Stimulated activated CD8-positive, alpha-beta memory T cell treated with anti-CD3 and anti-CD28 coated beads, Interleukin-7, amount 100 ng/mL, for 48 hours (primary cell): ENCODE measurements around the gene WBP11.

Experiments
- DNase-seq, 2 donors: peaks; one replicate each; pipeline ENCODE4 v3.0.0-alpha.2; 2020; ENCODE audit warnings: low read depth in 1 of 2; ENCODE audit errors: extremely low read depth in 1 of 2

WBP11 gene

GRCh38 chr12:14803011-14803829, at the start of gene WBP11, which contains the start of gene C12orf60:
TSS of gene WBP11 (minus strand) at chr12:14803478. CDS start at chr12:14801383, 2,095 bp downstream.
TSS of gene C12orf60 (plus strand) at chr12:14803670. CDS start at chr12:14822936, 19,266 bp downstream.
- DNase-seq, result peak; percentile 67 to 88

DNA sequence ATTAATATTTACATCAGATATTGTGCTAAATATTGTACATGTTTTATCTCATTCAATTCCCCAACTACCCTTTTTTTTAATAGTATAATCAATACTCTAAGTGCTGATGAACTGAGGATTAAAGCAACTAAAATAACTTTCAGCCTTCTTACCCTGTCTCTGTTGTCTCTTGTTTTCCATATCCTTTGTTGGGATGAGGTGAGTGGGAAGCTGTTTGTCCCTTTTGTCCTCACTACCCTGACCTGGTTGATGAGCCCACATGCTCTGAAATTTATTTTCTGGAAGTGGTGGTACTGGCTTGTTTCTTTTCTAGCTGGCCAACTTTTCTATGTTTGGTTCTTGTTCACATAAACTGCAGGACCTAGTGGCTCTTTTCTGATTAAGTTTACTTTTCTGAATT, 49.6 kb upstream of the WBP11 start:
- no peak for DNase-seq

DNA sequence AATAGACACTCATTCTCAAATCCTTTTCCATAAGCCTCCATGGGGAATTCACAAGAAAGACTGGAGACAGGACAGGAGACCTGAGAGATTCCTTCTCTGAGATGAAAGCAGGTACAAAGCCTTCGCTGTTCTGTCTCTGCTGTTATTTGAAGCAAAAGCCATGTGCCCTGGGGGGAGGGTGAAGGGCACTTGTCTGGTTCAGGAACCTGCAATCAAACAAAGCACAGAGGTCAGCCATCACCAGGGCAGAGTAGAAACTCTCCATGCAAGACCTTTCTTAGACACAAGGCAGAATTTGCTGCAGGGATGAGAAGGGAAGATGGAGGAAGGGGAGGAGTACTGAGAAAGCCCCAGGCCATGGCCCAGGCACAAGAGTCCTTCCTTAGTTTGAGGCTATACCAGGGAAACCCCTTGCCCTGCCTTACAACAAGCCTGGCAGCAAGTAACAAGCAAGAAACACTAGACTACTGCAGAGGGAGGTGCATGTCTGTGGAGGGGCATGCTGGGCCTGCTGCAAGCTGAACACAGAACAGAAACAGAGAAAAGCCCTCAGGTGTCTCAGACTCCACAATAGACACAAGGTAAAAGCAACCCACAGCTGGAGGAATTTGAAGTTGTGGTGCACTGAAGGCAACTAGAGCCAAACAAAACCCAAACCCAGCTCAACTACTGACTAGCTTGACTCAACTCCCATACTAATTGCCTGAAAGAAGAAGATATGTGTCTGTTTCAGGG, 47.8 kb upstream of the WBP11 start:
- DNase-seq, result no peak

DNA sequence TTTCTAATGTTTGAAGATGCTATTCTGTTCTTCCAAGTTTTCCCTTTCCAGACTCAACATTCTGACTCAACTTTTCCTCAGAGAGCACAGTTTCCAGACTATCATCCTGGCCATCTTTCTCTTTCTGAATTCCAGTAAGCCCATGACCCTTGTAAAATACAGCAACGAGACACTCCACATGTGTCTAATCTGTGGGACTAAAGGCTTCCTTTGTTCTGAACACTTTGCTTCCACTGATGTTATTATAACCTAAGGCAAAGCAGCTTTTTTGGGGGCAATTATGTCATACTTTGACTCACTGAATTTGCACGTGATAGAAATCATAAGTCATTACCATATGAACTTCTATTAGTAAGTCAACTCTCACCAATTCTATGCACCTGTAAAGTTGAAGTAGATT, 46.4 kb upstream of the WBP11 start:
- DNase-seq, result no peak

- no peak for DNase-seq
Observed at GRCh38 chr12:14846876-14847580, 43.8 kb upstream of the WBP11 start.

- no peak for DNase-seq
Observed at GRCh38 chr12:14846042-14846587, 42.8 kb upstream of the WBP11 start.

- DNase-seq, result no peak
Observed at GRCh38 chr12:14845350-14845750, 42.1 kb upstream of the WBP11 start.

- DNase-seq, result no peak
Observed at GRCh38 chr12:14844401-14844800, 41.1 kb upstream of the WBP11 start.

GRCh38 chr12:14843425-14843887, 40.2 kb upstream of the WBP11 start, which contains the start of gene ART4:
TSS of gene ART4 (minus strand) at chr12:14843526. CDS start at chr12:14843113, 413 bp downstream.
- no peak for DNase-seq

DNA sequence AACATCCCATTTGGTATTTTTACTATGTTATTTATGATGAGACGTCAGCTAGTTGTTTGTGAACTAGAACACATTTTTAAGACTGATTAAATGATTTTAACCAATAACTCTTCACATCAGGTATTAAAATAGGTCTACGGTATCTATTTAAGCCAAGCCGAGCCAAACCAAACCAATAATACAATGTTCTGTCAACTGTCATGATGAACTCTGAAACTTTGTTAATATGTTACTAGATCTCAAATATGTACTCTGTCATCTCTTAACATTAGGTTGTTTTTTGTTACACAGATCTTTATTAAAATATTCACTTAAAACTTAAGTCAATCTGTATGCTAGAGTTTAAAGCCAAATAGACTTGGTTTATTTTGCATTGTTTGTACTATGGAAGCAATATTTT, 39.0 kb upstream of the WBP11 start:
- no peak for DNase-seq

GRCh38 chr12:14841761-14842160, 38.5 kb upstream of the WBP11 start:
- DNase-seq, result no peak

- DNase-seq, result no peak
Observed at GRCh38 chr12:14840616-14841015, 37.3 kb upstream of the WBP11 start.

DNA sequence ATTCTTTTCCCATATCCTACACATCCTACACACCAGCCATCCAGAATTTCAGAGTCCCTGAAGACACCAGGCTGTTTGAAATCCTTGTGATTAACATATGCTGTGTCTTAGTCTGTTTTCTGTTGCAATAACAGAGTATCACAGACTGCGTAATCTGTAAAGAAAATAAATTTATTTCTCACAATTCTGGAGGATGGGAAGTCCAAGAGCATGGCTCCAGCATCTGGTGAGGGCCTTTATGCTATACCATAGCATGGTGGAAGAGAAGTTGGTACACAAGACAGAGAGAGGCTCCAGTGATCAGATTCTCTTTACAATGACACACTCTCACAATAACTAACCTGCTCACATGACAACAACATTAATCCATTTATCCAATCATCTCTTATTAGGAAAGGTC, 36.0 kb upstream of the WBP11 start:
- no peak for DNase-seq

GRCh38 chr12:14836336-14837210, 33.3 kb upstream of the WBP11 start:
- no peak for DNase-seq

- DNase-seq, result no peak
Observed at GRCh38 chr12:14834509-14834908, 31.2 kb upstream of the WBP11 start.

DNA sequence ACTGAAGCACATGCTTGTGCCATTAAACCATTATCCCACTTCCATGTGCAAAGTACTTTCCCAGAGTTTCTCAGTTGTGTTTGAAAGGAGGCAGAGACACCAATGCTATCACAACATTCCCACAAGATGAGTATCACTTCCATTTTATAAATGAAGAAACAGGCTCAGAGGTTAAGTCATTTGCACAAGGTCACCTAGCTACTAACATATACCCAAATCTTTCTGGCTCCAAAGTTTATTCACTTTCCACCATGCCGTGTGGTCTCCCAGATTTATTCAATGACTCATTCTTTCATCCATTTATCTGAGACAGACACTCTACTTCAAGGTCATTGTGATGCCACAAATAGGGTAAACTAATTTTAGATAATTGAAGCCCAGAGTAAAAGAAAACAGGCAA, 30.7 kb upstream of the WBP11 start:
- no peak for DNase-seq

- DNase-seq, result no peak
Observed at GRCh38 chr12:14833336-14833735, 30.1 kb upstream of the WBP11 start.

GRCh38 chr12:14828892-14829291, 25.6 kb upstream of the WBP11 start:
- no peak for DNase-seq

DNA sequence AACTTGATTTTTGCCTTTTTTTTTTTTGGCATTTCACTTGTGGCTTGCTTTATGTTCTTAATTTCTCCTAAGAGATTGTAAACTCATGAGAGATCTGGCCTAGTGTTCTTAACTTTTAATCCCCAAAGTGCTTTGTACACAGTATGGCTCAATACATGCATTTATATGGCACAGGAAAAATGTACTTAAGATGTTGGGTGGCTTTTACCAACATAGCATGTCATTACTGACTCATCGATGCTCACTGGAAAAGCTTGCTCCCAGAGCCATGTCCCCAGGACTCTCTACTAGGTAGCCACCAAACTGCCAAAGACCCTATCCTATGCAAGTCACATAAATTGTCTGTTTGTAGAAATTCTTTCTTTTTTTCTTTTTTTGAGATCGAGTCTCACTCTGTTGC, 23.8 kb upstream of the WBP11 start:
- DNase-seq, result no peak

DNA sequence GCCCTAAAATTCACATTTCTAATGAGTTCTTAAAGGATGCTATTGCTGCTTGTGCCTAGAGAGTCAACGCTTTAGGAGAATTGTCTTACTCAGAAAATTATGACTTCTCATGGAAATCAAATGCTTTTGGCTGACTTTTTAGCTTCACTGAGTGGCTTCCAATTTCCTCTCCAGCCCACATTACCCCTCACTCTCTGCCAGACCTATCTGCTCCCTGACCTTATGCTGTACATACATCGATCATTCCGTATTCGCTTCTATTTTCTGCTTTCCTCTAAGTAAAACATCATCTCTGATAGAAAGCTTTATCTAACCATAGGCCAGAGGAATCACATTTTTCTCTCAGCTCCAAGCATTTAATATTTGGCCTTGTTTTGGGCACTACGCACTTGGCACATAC, 23.2 kb upstream of the WBP11 start:
- no peak for DNase-seq
